Spleen (tissue), 7 donors: Measurements from ENCODE around the gene USP33.

ENCODE experiments used
- POLR2A ChIP-seq, 3 donors: fragments of 450-650 bp; IDR thresholded peaks; one replicate each; pipeline ENCODE4 v1.5.1; 2017; ENCODE audit warnings: antibody characterized with exemption in 3 of 3, mild to moderate bottlenecking in 1 of 3
- POLR2AphosphoS5 ChIP-seq, 3 donors: sonication (generic); formaldehyde crosslinking; IDR thresholded peaks; one replicate each; pipeline ENCODE4 v1.5.1; 2017; ENCODE audit warnings: antibody characterized with exemption in 3 of 3
- TF ChIP-seq, protein P1 (sequence below), 11 experiments: fragments of 200-600 bp in 7 of 11; fragments of 450-650 bp in 4 of 11; sonication (generic) in 4 of 11; IDR thresholded peaks in 8 of 11; conservative IDR thresholded peaks in 3 of 11; 1 replicate in 7 of 11; 2 replicates in 4 of 11; pipeline versions ENCODE4 v1.4.0 to v1.8.0; 2016 to 2021; ENCODE audit warnings: antibody characterized with exemption in 11 of 11, inconsistent platforms in 4 of 11, mild to moderate bottlenecking in 1 of 11
- donor health status: DM: no; HTN: no; CAD: no; lungs with moderate emphysema.
- donor health status: DM: no; HTN: no; CAD: no.
- donor health status: DM: no; HTN: no; CAD: no.

DNA sequence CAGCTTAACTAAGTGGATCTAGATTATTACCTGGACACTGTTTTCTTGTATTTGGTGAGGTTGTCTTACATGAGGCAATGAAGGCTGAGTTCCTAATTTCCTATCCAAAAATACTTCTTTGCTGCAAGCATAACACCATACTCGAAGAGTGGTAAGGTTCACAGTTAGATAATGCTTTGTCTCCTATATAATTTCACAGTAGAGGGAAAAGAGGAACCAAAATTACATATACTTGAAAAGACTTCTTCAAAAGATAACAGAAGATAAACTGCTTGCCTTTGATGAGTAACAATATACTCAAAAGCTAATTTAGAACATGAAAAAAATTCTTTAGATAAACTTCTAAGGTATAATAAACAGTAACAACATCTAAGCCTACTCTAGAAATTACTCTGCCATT, 20.4 kb downstream of the USP33 start:
- TF ChIP-seq POLR2A (IDR thresholded peaks at IDR 0.05), result no peak
- TF ChIP-seq, protein P1, sequence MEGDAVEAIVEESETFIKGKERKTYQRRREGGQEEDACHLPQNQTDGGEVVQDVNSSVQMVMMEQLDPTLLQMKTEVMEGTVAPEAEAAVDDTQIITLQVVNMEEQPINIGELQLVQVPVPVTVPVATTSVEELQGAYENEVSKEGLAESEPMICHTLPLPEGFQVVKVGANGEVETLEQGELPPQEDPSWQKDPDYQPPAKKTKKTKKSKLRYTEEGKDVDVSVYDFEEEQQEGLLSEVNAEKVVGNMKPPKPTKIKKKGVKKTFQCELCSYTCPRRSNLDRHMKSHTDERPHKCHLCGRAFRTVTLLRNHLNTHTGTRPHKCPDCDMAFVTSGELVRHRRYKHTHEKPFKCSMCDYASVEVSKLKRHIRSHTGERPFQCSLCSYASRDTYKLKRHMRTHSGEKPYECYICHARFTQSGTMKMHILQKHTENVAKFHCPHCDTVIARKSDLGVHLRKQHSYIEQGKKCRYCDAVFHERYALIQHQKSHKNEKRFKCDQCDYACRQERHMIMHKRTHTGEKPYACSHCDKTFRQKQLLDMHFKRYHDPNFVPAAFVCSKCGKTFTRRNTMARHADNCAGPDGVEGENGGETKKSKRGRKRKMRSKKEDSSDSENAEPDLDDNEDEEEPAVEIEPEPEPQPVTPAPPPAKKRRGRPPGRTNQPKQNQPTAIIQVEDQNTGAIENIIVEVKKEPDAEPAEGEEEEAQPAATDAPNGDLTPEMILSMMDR (IDR thresholded peaks at IDR 0.05 in 8 of 11, conservative IDR thresholded peaks at IDR 0.05 in 3 of 11), result no peak
- TF ChIP-seq POLR2AphosphoS5 (IDR thresholded peaks at IDR 0.05), result no peak
